NCI-H2029 (cell line): ENCODE data around the gene PRPH.
"Not testable (repeated sequence)": the region's sequence is repeated elsewhere in the genome, so short reads cannot be mapped to it uniquely, and the experiment has no call there.

Source experiments
- DNase-seq: peaks from one replicate; lab custom pipeline; 2025; lab: John Stamatoyannopoulos, UW

PRPH gene

DNA sequence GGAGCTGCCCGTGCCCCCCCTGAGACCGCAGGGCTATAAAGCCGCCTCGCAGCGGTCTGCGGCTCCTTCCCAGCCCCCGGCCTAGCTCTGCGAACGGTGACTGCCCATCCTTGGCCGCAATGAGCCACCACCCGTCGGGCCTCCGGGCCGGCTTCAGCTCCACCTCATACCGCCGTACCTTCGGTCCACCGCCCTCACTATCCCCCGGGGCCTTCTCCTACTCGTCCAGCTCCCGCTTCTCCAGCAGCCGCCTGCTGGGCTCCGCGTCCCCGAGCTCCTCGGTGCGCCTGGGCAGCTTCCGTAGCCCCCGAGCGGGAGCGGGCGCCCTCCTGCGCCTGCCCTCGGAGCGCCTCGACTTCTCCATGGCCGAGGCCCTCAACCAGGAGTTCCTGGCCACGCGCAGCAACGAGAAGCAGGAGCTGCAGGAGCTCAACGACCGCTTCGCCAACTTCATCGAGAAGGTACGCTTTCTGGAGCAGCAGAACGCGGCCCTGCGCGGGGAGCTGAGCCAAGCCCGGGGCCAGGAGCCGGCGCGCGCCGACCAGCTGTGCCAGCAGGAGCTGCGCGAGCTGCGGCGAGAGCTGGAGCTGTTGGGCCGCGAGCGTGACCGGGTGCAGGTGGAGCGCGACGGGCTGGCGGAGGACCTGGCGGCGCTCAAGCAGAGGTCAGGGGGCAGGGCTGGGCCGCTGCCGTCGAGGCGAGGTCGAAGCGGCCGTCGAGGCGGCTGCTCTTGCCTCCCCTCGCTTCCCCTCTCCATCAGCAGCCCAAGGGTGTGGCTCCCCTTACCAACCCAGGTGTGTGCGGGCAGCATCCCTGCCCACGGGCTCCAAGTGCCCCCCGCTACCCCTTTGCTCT, at the start of gene PRPH:
TSS of gene PRPH (plus strand) at position 66 of the 855 bp plus-strand sequence. CDS start at position 120, 54 bp downstream.
- no peak for DNase-seq

DNA sequence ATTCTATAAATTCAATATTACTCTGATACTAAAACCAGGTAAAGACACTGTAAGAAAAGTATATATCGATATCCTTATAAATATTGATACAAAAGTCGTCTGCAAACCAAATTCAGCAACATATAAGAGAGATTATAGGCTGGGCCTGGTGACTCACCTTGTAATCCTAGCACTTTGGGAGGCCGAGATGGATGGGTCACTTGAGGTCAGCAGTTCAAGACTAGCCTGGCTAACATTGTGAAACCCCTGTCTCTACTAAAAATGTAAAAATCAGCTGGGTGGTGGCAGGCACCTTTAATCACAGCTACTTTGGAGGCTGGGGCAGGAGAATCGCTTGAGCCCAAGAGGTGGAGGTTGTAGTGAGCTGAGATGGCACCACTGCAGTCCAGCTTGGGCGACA, 43.6 kb upstream of the PRPH start:
- no peak for DNase-seq

DNA sequence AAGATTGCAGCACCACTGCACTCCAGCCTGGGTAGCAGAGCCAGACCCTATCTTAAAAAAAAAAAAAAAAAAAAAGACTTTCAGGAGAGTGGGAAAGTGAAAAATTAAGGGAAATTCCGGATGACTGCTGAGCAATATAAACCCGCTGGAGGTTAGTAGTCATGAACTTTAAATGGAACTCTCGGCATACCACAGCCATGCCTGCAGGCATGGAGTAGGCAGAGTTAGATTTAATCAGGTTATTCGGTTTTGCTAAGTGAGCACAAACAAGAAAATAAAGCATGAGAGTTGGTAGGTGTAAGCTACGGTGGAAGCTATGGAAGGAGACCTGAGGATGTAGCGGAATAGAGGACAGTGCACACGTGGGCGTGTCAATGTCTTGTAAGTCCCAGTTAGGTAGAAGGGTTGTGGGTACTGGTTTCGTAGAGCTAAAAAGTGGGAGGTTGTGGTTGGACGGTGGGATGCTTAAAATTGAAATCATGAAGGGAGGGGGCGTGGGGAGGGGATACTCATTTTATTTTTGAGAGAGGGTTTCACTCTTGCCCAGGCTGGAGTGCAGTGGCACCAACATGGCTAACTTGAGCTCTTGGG, 41.8 kb upstream of the PRPH start:
- DNase-seq: no peak

DNA sequence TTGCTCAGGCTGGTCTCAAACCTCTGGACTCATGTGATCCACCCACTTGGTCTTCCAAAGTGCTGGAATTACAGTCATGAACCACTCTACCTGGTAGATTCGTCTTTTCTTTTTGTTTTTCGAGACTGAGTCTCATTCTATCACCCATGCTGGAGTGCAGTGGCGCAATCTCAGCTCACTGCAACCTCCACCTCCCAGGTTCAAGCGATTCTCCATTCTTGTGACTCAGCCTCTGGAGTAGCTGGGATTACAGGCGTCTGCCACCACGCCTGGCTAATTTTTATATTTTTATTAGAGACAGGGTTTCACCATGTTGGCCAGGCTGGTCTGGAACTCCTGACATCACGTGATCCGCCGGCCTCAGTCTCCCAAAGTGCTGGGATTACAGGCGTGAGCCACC, 39.5 kb upstream of the PRPH start:
- DNase-seq: not testable (repeated sequence)

DNA sequence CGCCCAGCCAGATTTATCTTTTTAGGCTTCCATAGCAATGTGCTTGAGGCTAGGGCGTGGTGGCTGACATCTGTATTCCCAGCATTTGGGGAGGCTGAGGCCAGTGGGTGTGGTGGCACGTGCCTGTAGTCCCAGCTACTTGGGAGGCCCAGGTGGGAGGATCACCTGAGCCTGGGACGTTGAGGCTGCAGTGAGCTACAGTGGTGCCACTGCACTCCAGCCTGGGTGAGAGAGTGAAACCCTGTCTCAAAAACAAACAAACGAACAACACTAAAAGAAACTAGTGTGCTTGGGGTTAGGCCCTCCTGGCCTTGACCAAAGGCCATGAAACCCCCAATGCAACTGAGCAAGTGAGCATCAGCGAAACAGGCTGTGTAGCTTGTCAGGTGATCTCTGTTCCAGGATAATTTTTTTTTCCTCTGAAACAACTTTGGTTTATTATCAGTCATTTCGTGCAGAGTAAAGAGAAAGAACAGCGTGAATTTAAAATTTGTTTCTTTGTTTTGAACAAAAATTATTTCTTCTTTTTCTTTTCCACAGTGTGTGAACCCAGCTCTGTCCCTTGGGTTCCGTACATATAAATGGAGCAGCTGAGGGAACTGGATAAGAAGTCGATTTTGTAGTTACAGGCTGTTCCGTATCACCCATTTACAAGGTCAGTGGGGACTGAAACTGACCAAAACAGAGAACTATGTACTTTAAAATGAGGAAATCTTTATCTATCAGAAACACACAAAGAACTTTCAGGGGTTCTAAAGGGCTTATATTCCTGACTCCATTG, 38.9 kb upstream of the PRPH start:
- DNase-seq: no peak

DNA sequence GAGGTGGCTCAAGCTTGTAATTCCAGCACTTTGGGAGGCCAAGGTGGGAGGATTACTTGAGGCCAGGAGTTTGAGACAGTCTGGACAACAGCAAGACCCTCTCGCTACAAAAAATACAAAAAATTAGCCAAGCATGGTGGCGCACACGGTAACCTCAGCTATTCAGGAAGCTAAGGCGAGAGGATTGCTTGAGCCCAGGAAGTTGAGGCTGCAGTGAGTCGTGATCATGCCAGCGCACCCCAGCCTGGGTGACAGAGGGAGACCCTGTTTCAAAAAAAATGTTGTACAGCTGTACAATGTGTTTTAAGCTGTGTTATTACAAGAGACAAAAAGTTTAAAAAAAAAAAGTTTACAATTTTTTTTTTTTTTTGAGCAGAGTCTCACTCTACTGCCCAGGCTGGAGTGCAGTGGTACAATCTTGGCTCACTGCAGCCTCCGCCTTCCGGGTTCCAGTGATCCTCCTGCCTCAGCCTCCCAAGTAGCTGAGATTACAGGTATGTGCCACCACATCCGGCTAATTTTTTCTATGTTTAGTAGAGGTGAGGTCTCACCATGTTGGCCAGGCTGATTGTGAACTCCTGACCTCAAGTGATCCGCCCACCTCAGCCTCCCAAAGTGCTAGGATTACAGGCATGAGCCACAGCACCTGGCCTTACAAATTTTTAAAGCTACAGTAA, 37.3 kb upstream of the PRPH start:
- not testable (repeated sequence) for DNase-seq

DNA sequence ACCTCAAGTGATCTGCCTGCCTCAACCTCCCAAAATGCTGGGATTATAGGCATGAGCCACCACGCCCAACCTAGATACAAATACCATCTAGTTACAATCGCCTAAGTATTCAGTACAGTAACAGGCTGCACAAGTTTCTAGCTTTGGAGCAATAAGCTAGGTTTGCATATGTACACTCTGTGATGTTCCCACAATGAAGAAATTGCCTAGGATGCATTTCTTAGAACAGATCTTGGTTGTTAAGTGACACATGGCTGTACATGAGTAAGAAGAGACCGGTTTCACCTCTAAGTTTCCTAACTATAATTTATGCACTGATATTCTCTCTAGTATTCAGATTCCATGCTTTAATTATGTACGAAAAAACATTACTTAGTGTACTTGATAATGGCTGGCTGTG, 35.5 kb upstream of the PRPH start:
- no peak for DNase-seq

DNA sequence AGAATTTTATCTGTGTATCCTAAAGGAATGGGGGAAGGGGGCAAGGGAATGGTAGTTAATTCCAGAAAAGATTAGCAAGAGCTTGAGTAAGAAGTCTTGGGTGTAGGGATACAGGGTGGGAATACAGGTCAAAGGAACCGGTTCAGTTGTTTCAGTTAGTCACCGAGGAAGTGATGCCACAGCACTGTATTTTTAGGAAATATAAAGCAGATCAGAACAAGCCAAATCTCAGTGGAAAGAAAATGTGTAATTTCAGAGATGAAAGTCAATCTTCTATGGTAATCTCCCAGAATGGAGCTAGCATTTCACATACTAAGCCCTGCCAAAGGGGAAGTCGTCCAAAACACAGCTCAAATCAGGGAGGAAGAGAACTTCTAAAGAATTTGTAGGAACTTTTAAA, 34.8 kb upstream of the PRPH start:
- DNase-seq: no peak

DNA sequence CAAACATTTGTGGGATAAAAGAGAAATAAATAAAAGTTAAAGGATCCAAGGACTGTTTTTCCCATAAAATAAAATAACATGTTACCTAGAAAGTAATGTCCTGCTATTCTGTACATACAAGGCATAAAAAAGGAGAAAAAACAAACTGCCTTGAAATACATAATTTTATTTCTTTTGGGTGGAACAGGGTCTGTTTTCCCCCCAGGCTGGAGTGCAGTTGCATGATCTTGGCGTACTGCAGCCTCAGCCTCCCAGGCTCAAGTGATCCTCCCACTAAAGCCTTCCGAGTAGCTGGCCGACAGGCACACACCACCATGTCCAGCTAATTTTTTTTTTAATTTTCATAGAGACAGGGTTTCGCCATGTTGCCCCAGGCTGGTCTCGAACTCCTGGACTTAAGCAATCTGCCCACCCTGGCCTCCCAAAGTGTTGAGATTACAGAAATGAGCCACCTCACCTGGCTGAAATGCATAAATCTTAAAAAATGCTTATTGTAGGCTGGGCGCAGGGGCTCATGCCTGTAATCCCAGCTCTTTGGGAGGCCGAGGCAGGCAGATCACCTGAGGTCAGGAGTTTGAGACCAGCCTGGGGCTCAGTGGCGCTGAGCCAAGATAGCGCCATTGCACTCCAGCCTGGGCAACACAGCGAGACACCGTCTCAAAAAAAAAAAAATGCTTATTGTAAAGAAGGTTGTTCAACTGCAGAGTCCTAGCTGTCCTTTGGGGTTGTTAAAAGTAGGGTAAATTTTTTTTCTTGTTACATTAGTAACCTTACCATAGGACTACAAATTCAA, 34.2 kb upstream of the PRPH start:
- DNase-seq: no peak

DNA sequence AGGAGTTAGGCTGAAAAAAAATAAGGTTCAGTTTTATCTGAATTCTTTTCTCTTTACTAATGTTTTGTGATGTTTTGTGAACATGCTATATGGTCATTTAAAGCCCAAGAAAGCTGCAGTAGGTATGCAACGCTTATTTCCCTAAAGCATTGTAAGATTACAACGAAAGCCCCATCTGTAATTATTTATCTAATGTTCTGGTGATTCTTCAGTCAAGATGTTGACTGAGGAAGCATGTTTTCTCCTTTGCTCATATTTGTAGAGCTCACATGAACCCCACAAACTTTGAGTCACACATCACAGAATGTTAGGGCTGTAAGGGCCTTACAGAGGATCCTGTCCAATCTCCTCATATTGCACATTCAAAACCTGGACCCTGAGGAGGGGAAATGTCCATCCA, 33.2 kb upstream of the PRPH start:
- DNase-seq: no peak

DNA sequence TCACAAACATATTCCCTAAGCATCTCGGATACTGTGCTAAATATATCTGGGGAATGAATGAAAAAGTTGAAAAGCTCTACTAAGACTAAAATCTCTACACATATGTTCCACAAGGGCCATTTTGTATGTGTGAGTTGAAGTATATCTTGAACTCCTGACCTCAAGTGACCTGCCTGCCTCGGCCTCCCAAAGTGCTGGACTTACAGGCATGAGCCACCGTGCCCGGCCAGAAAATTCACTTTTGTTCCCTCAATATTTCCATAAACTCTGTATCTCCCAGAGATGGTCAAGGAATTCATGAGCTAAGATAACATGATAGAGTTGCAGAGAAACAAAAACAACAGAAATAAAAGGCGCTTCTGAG, 31.6 kb upstream of the PRPH start:
- no peak for DNase-seq

DNA sequence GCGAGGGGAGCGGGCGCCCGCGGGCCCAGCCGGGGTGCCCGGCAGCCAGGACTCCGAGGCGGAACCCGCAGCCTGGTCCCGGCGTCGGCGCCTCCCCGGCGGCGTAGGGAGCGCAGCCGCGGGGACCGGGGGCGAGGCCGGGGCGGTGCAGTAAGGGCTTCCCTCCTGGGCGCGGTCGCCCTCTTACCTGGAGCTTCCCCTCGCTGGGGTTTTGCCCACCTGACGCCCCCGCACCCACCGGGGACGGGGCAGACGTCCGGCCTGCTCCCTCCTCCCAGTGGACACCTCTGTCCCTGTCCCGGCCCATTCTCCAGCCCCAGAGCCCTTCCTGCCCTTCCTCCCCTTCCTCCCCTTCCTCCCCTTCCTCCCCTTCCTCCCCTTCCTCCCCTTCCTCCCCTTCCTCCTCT, 30.5 kb upstream of the PRPH start:
- no peak for DNase-seq

DNA sequence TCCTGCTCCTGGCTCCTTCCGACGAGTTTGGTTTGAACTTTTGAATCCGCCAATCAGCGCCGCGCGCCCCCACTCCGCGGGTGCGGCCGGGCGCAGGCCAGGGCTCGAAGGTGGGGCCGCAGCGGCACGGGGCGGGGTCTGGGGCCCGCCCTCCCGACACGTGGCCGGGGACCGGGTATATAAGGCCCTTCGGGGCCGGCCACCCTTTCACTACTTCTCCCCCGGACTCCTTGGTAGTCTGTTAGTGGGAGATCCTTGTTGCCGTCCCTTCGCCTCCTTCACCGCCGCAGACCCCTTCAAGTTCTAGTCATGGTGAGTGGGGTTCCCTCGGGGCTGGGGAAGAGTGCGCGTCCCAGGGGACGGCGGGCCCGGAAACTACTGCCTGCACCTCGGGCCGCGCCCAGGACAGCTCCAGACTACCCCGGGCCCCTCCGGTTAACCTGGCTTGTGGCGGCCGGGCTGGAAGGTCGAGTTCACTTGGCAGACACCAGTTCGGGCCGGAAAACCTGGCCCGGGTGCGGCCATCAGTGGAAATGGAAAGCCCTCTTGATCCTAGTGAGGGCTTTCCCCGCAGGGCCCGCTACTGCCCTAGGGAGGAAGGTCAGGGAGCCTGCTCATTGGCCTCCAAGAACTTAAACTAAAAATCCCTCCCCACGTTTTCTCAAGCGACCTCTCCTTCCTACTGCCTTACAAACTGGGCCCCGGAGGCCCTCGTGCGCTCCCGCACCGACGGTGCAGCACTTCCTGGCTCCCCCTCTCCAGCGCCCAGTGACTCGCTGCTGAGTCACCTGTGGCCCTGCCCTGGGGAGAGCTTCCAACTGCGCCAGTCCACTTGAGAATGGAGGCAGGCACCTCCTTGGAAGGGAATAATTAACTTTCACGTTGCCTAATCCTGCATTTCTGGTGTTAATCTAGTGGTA, 29.8 kb upstream of the PRPH start, which contains the start of gene TUBA1C:
TSS of gene TUBA1C (plus strand) at position 210 of the 920 bp plus-strand sequence. CDS start at position 310, 100 bp downstream.
- DNase-seq: peak; percentile 90

DNA sequence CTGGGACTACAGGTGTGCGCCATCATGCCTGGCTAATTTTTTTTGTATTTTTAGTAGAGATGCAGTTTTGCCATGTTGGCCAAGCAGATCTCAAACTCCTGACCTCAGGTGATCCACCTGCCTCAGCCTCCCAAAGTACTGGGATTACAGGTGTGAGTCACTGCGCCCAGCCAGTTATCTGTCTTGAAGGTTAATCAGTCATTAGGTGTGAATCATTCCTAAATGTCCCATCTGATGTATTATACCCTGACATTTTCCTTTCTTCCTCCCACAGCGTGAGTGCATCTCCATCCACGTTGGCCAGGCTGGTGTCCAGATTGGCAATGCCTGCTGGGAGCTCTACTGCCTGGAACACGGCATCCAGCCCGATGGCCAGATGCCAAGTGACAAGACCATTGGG, 25.8 kb upstream of the PRPH start:
- DNase-seq: not testable (repeated sequence)

DNA sequence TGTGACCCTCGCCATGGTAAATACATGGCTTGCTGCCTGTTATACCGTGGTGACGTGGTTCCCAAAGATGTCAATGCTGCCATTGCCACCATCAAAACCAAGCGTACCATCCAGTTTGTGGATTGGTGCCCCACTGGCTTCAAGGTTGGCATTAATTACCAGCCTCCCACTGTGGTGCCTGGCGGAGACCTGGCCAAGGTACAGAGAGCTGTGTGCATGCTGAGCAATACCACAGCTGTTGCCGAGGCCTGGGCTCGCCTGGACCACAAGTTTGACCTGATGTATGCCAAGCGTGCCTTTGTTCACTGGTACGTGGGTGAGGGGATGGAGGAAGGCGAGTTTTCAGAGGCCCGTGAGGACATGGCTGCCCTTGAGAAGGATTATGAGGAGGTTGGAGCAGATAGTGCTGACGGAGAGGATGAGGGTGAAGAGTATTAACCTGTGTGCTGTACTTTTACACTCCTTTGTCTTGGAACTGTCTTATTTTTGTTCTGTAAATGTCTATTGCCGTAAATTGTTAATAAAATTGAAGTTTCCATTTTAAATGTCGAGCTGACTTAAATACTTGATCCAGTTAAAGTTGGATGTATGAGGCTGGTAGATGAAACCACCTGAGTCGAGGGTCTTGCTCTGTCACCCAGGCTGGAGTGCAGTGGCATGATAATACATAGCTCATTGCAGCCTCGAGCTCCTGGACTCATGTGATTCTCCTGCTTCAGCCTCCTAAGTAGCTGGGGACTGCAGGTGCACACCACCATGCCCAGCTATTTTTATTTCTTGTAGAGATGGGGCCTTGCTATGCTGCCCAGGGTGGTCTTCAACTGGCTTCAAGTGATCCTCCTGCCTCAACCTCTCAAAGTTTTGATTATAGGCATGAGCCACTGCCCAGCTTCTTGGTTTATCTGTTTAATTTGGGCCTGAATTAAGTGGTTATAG, 21.9 kb upstream of the PRPH start:
- no peak for DNase-seq

DNA sequence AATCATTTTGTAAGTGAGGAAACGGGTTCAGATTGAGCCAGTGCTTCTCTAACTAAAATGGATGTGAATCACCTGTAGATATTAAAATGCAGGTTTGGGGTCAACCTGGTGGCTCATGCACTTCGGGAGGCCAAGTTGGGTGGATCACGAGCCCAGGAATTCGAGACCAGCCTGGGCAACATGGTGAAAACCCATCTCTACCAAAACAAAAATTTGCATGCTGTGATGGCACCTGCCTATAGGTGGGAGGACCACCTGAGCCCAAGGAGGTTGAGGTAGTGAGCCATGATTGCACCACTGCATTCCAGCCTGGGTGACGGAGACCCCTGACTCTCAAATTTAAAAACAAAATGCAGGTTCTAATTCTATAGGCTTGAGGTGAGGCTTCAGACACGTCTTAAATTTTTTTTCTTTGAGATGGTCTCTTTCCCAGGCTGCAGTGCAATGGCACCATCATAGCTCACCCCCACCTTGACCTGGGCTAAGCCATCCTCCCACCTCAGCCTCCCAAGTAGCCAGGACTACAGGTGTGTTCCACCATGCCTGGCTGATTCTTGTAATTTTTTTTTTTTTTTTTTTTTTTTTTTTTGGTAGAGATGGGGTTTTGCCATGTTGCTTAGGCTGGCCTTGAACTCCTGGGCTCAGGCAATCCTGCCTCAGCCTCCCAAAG, 21.1 kb upstream of the PRPH start:
- DNase-seq: no peak

DNA sequence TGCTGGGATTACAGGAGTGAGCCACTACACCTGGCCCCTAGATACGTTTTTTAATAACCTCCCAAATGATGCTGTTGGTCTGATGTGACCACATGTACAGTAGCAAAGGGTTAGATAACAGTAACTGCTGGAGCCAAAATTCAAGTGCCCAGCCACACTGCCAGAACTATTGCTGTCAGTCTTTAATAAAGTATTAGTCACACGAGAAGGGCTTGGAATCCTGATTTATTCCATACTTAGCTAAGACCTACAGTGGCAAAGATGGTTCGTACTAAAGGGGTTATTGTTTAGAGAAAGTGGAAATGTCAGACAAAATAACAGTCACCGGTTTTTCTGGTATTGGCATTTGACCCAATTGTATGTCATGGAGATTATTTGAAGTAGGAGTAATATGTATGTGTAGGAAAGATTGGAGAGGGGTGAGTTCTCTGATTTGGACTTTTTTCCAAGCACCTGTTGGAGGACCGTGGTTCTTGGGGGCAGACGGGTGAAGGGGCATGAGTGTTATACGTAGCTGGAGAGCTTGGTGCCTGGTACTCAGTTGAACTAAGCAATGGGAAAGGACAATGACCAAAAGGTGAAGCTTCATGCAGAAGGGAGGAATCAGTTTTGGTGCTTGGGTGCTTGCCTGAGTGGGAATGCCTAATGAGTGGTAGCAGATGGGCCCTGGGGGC, 20.4 kb upstream of the PRPH start:
- DNase-seq: no peak
